Activated CD8-positive, alpha-beta T cell treated with anti-CD3 and anti-CD28 coated beads for 36 hours (primary cell): ENCODE measurements around the gene CPN2. TPM values are rescaled to one million over a fixed set of nuclear protein-coding genes. Genes with fewer than 3 reads are reported as not detected.
A peak's percentile ranks its signal among the peaks of the same experiment; 100 is the strongest.

Experiments used
- ATAC-seq: fragments of 200-7000 bp; cut with Tn5 transposase; one replicate; pipeline ENCODE4 v1.10.0; 2021; ENCODE audit warnings: mild to moderate bottlenecking, moderate library complexity
- CTCF ChIA-PET: fragments of 350-600 bp; sonication (Branson Sonifier 250); formaldehyde crosslinking; loops from one replicate; lab custom pipeline; 2021; ENCODE audit warnings: antibody characterized with exemption; lab: Charles Lee
- POLR2A ChIA-PET: fragments of 350-600 bp; sonication (Branson Sonifier 250); formaldehyde crosslinking; loops from one replicate; lab custom pipeline; 2021; ENCODE audit warnings: antibody characterized with exemption; lab: Charles Lee
- DNase-seq: peaks from one replicate; pipeline ENCODE4 v3.0.0-alpha.2; 2020
- H3K27ac Mint-ChIP-seq: one replicate; pipeline ENCODE4 v1.8.0; 2021; ENCODE audit warnings: mild to moderate bottlenecking, mixed read lengths
- H3K27me3 Mint-ChIP-seq: one replicate; pipeline ENCODE4 v1.8.0; 2021; ENCODE audit warnings: mixed read lengths
- H3K36me3 Mint-ChIP-seq: one replicate; pipeline ENCODE4 v1.8.0; 2021; ENCODE audit warnings: low read depth, mixed read lengths
- H3K4me1 Mint-ChIP-seq: one replicate; pipeline ENCODE4 v1.8.0; 2021; ENCODE audit warnings: low read depth, mixed read lengths
- H3K4me3 Mint-ChIP-seq: one replicate; pipeline ENCODE4 v1.8.0; 2021; ENCODE audit warnings: mild to moderate bottlenecking, moderate library complexity, mixed read lengths
- H3K9me3 Mint-ChIP-seq: one replicate; pipeline ENCODE4 v1.8.0; 2021; ENCODE audit warnings: mixed read lengths
- intact Hi-C: fragments of 100-400 bp; cut with micrococcal nuclease; formaldehyde crosslinking; loops from one replicate; pipeline ENCODE4 v1.10.0; 2022
- total RNA-seq, 2 experiments: library from RNA; stranded (reverse); gene quantifications; one replicate each; pipeline ENCODE4 v1.2.3, GENCODE V29; 2021
- TF ChIP-seq, protein P1 (sequence below): fragments of 200-600 bp; IDR thresholded peaks from one replicate; pipeline ENCODE4 v1.8.0; 2022; ENCODE audit warnings: antibody characterized with exemption, mild to moderate bottlenecking

CPN2 gene
- total RNA-seq, 2 experiments from 2014 or later, result not detected

DNA sequence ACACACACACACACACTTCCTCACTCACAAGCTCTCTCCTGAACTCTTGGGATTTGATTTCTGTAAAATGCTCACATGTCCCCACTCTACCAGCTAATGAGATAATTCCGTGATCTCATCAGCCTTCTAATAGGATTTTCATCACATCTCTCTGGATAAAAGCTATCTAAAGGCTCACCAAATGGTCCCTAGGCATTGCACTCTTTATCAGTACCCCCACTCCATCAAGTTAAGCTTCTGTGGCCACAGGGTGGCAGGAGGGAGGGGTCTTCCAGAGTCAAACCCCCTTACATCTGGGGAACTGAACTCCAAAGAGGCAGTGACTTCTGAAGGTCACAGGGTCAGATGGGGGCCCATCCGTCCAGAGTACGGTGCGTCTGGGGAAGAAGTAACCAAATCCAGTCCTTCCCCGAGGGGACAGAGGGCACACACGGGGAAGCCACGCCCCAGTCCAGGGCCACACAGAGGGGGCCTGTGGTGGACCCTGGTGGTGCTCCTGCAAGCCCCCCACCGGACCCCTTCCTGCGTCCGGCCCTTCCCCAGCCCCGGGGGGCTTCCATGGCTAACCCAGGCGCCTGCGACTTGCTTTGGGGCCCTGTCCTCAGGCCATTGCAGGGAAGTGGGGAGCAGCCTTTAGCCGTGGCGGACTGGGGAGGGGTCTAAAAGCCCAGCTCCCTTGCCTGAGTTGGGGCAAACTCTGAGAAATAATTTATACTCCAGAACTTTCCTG lies 25.5 kb downstream of the CPN2 start:
- TF ChIP-seq, protein P1, sequence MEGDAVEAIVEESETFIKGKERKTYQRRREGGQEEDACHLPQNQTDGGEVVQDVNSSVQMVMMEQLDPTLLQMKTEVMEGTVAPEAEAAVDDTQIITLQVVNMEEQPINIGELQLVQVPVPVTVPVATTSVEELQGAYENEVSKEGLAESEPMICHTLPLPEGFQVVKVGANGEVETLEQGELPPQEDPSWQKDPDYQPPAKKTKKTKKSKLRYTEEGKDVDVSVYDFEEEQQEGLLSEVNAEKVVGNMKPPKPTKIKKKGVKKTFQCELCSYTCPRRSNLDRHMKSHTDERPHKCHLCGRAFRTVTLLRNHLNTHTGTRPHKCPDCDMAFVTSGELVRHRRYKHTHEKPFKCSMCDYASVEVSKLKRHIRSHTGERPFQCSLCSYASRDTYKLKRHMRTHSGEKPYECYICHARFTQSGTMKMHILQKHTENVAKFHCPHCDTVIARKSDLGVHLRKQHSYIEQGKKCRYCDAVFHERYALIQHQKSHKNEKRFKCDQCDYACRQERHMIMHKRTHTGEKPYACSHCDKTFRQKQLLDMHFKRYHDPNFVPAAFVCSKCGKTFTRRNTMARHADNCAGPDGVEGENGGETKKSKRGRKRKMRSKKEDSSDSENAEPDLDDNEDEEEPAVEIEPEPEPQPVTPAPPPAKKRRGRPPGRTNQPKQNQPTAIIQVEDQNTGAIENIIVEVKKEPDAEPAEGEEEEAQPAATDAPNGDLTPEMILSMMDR, result no peak
- Mint-ChIP-seq H3K4me1 (peaks cover 11% of the 10 kb centered on the region), H3K4me3 (no peak overlapping the region), H3K36me3 (no peaks in the 10 kb centered on the region), H3K27me3 (peaks cover 2% of the 10 kb centered on the region), H3K9me3 (no peaks in the 10 kb centered on the region), H3K27ac (no peak overlapping the region)
- CTCF ChIA-PET, result interaction anchor here (1.2 to 1.3 kb wide), 2 partner anchors 14 to 18 kb away, joined by 3 to 4 read pairs; no protein-coding TSS in a partner anchor
- DNase-seq (no peak), ATAC-seq (no peak)
- intact Hi-C loops, result no loop called here
- POLR2A ChIA-PET, result interaction anchor here (1.2 kb wide), 1 partner anchor 192 kb away, joined by 3 read pairs; no protein-coding TSS in a partner anchor

DNA sequence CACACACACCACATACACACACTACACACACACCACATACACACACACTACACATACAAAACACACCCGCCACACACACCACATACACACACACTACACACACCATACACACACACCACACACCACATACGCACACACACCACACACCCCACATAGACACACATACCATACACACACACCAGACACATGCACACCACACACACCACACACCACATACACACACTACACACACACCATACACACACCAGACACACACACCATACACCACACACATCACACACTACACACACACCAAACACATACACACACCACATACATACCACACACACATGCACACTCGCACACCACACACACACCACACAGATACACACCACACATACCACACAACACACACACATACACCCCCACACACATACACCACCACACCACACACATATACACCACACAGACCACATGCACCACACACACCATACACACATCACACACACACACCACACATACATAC lies 26.3 kb downstream of the CPN2 start:
- Mint-ChIP-seq H3K9me3 (no peaks in the 10 kb centered on the region), H3K36me3 (no peaks in the 10 kb centered on the region), H3K4me3 (no peak overlapping the region), H3K27ac (no peak overlapping the region), H3K27me3 (peaks cover 2% of the 10 kb centered on the region), H3K4me1 (peaks cover 11% of the 10 kb centered on the region)
- ChIA-PET POLR2A (no interaction called here), CTCF (interaction anchor here (1.0 to 1.3 kb wide), 5 partner anchors 9 to 355 kb away, joined by 3 to 4 read pairs (median 4); no protein-coding TSS in a partner anchor)
- TF ChIP-seq, protein P1, result no peak
- DNase-seq (no peak), ATAC-seq (no peak)
- intact Hi-C loops, result no loop called here

DNA sequence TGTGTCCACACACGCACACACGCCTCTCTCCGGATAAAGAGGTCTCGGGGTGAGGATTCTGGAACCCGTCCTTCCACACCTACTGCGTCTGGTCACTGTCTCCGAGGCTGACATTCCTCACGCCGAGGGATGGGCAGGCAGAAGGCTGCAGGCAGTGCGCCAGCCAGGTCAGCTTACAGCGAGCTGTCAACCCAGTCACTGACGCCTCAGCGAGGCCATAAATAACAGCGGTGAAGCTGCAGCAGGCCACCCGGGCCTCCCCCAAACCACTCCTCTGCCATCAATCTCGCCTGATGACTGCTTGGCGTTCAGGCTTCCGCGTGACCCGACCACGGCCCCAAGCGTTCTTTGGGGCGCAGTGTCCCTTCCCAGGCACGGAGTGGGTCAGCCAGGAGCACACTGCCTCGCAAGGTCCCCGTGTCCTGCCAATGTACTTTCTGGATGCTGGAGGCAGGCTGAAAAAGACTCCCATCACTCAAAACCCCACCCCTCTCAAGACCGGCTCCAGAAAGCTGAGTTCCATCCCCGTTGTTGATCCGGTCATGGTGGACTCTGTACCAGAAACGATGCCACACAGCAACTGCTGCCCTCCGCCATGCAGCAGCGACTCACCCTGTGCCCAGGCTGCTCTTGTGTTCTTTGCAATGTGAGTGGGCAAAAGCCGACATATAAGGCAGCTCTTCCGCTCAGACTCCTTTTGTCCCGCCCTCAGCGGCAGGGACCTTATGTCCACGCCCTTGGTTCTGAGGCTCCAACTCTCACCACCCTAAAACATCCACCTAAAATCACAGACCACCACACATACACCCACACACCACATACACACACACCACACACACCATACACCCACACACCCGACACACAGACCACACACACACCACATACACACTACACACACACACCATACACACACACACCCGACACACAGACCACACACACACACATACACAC lies 27.1 kb downstream of the CPN2 start:
- H3K4me3 Mint-ChIP-seq, result no peak overlapping the region
- TF ChIP-seq, protein P1, result no peak
- ATAC-seq, result peak; percentile 77
- peaks cover 4% of the 10 kb centered on the region for H3K27me3 Mint-ChIP-seq
- intact Hi-C loops, result no loop called here
- ChIA-PET CTCF (interaction anchor here (1.0 to 1.5 kb wide), 6 partner anchors 8 to 354 kb away, joined by 3 to 4 read pairs (median 4); no protein-coding TSS in a partner anchor), POLR2A (no interaction called here)
- H3K36me3 Mint-ChIP-seq, result no peaks in the 10 kb centered on the region
- DNase-seq, result peak; percentile 68
- peaks cover 11% of the 10 kb centered on the region for H3K4me1 Mint-ChIP-seq
- no peak overlapping the region for H3K27ac Mint-ChIP-seq
- peaks cover 3% of the 10 kb centered on the region for H3K9me3 Mint-ChIP-seq

DNA sequence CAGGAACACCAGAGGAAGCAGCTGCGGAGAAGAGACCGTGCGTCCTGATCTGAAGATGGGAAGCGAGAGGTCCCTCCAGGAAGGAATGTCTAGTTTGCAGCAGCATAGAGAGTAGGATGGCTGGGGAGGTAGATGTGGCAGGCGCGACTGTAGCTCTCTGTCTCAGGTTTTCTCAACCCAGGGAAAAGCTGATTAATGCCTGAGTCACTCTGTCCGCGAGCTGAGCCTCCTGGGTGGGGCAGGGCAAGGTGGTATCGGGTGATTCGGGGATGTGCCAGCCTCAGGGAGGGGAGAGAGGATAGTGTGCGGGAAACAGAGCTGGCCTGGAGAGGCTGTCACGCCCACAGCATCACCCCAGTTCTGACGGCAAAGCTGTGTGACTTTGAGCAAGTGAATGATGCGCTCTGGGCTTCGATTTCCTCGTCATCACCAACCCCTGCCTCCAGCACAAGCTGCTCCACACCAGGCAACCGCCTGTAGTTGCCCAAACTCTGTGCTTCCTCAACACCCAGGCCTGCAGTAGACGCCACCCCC lies 28.4 kb downstream of the CPN2 start:
- Mint-ChIP-seq H3K27me3 (peaks cover 8% of the 10 kb centered on the region), H3K36me3 (no peaks in the 10 kb centered on the region), H3K4me3 (peak overlapping the region; percentile 16), H3K27ac (no peak overlapping the region), H3K9me3 (peaks cover 5% of the 10 kb centered on the region), H3K4me1 (peaks cover 11% of the 10 kb centered on the region)
- peak; percentile 57 for DNase-seq
- ChIA-PET CTCF (no interaction called here), POLR2A (interaction anchor here (0.5 to 0.6 kb wide), 2 partner anchors 13 to 226 kb away, joined by 3 to 5 read pairs; no protein-coding TSS in a partner anchor)
- peak; percentile 48 for ATAC-seq
- TF ChIP-seq, protein P1, result no peak
- intact Hi-C loops, result no loop called here
